ENCODE measurements around the gene UBE2F. TPM values are rescaled to one million over a fixed set of nuclear protein-coding genes. Genes with fewer than 3 reads are reported as not detected.
"Not testable (repeated sequence)": the region's sequence is repeated elsewhere in the genome, so short reads cannot be mapped to it uniquely, and the experiment has no call there.

UBE2F gene
- polyA plus RNA-seq, 1 of the 3 experiments (the other 2 are of a cell fraction), result 56.9 TPM

DNA sequence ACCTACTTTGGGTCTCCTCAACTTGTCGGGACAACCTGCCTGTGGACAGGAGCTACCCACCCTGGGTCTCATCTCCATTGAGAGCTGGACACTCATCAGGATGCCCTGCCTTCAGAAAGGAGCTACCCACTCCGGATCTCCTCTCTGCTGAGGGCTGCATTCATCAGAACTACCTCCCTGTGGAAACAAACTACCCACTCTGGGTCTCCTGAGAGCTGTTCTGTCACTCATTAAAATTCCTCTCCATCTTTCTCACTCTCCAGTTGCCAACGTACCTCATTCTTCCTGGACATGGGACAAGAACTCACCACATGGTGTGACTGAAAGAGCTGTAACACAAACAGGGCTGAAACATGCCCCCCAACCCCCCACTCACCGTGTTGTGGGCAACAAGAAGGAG, 22.5 kb upstream of the UBE2F start (continued):
- TF ChIP-seq, protein P1, sequence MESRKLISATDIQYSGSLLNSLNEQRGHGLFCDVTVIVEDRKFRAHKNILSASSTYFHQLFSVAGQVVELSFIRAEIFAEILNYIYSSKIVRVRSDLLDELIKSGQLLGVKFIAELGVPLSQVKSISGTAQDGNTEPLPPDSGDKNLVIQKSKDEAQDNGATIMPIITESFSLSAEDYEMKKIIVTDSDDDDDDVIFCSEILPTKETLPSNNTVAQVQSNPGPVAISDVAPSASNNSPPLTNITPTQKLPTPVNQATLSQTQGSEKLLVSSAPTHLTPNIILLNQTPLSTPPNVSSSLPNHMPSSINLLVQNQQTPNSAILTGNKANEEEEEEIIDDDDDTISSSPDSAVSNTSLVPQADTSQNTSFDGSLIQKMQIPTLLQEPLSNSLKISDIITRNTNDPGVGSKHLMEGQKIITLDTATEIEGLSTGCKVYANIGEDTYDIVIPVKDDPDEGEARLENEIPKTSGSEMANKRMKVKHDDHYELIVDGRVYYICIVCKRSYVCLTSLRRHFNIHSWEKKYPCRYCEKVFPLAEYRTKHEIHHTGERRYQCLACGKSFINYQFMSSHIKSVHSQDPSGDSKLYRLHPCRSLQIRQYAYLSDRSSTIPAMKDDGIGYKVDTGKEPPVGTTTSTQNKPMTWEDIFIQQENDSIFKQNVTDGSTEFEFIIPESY (IDR thresholded peaks at IDR 0.05; ENCODE audit: borderline replicate concordance, low read depth), result no peak
- no peak for TF ChIP-seq RFX5 (IDR thresholded peaks at IDR 0.05; ENCODE audit: low read length)
- no peak for TF ChIP-seq TEAD4 (IDR thresholded peaks at IDR 0.05; ENCODE audit: borderline replicate concordance, insufficient read depth)
- TF ChIP-seq, protein P2, sequence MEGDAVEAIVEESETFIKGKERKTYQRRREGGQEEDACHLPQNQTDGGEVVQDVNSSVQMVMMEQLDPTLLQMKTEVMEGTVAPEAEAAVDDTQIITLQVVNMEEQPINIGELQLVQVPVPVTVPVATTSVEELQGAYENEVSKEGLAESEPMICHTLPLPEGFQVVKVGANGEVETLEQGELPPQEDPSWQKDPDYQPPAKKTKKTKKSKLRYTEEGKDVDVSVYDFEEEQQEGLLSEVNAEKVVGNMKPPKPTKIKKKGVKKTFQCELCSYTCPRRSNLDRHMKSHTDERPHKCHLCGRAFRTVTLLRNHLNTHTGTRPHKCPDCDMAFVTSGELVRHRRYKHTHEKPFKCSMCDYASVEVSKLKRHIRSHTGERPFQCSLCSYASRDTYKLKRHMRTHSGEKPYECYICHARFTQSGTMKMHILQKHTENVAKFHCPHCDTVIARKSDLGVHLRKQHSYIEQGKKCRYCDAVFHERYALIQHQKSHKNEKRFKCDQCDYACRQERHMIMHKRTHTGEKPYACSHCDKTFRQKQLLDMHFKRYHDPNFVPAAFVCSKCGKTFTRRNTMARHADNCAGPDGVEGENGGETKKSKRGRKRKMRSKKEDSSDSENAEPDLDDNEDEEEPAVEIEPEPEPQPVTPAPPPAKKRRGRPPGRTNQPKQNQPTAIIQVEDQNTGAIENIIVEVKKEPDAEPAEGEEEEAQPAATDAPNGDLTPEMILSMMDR (IDR thresholded peaks at IDR 0.05), result no peak
- TF ChIP-seq POLR2AphosphoS5 (IDR thresholded peaks at IDR 0.05; ENCODE audit: low read depth, low read length), result no peak
- no peak for TF ChIP-seq CHD2 (IDR thresholded peaks at IDR 0.05; ENCODE audit: low read length, partially characterized antibody)

DNA sequence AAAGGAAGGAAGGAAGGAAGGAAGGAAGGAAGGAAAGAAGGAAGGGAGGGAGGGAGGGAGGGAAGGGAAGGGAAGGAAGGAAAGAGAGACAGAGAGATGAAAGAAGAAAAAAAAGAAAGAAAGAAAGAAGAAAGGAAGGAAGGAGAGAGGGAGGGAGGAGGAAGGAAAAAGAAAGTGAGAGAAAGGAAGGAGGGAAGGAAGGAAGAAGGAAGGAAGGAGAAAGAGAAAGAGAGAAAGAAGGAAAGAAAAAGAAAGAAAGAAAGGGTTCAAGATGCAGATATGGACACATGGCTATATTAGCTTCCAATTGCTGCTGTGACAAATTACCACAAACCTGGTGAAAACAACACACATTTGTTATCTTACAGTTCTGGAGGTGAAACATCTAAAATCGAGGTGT, 20.4 kb upstream of the UBE2F start:
- H3K9me2 ChIP-seq, result no peaks in the 10 kb centered on the region
- H3K27me3 ChIP-seq (ENCODE audit: insufficient read depth), result no peaks in the 10 kb centered on the region
- no peaks in the 10 kb centered on the region for H3K36me3 ChIP-seq (replicated peaks in 1 of 2; ENCODE audit: control insufficient read depth in 1 of 2, insufficient read depth in 2 of 2, low read length in 1 of 2)
- no peak for DNase-seq
- CTCF ChIA-PET, result interaction anchor here (2.3 kb wide), 1 partner anchor 10 kb away, joined by 7 read pairs; no protein-coding TSS in a partner anchor
- H3K9me3 ChIP-seq, result no peaks in the 10 kb centered on the region
- TF ChIP-seq GATA2 (CRISPR knock-in tag; IDR thresholded peaks at IDR 0.05) (no peak), MEF2A (IDR thresholded peaks at IDR 0.05; ENCODE audit: borderline replicate concordance, low read depth) (no peak), POLR2AphosphoS5 (IDR thresholded peaks at IDR 0.05; ENCODE audit: low read depth, low read length) (no peak), ELF1 (IDR thresholded peaks at IDR 0.05) (no peak), SMC3 (IDR thresholded peaks at IDR 0.05; ENCODE audit: low read depth, low read length) (no peak), CHD2 (IDR thresholded peaks at IDR 0.05; ENCODE audit: low read length, partially characterized antibody) (no peak), SIN3A (IDR thresholded peaks at IDR 0.05; ENCODE audit: borderline replicate concordance, low read depth, low read length) (no peak), RAD21 (IDR thresholded peaks at IDR 0.05; ENCODE audit: low read length) (no peak)
- TF ChIP-seq, protein P3, sequence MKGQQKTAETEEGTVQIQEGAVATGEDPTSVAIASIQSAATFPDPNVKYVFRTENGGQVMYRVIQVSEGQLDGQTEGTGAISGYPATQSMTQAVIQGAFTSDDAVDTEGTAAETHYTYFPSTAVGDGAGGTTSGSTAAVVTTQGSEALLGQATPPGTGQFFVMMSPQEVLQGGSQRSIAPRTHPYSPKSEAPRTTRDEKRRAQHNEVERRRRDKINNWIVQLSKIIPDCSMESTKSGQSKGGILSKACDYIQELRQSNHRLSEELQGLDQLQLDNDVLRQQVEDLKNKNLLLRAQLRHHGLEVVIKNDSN (IDR thresholded peaks at IDR 0.05; ENCODE audit: borderline replicate concordance, low read depth), result no peak
- H3K4me3 ChIP-seq (ENCODE audit: low read depth in 2 of 2, low read length in 1 of 2), result no peak overlapping the region
- 25% methylated on average over 1 of the region's 1 CpG for whole genome bisulfite sequencing (ENCODE audit: low lambda C conversion rate)
- POLR2A ChIA-PET, result no interaction called here
- no peaks in the 10 kb centered on the region for H4K20me1 ChIP-seq (ENCODE audit: insufficient read depth)
- H3K4me1 ChIP-seq (ENCODE audit: control insufficient read depth in 1 of 2, insufficient read depth in 2 of 2, low read depth in 1 of 2, low read length in 1 of 2), result no peaks in the 10 kb centered on the region
- H3F3A ChIP-seq (replicated peaks; ENCODE audit: insufficient read depth), result no peaks in the 10 kb centered on the region
- no peak overlapping the region for H3K27ac ChIP-seq (ENCODE audit: low read depth in 2 of 2, low read length in 1 of 2)
- no peak overlapping the region for H3K9ac ChIP-seq
- H3K4me2 ChIP-seq, result no peak overlapping the region
- no peaks in the 10 kb centered on the region for H3K79me2 ChIP-seq (ENCODE audit: insufficient read depth)
- no peak overlapping the region for H2AFZ ChIP-seq (ENCODE audit: low read depth)

DNA sequence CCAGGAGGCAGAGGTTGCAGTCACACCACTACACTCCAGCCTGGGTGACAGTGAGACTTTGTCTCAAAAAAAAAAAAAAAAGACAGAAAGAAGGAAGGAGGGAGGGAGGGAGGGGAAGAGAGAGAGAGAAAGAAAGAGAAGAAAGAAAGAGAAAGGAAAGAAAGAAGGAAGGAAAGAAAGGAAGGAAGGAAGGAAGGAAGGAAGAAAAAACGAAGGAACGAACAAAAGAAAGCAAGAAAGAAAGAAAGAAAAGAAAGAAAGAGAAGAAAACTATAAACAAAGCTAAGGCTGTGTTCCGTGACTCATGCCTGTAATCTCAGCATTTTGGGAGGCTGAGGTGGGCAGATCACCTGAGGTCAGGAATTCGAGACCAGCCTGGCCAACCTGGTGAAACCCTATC, 15.5 kb upstream of the UBE2F start:
- not testable (repeated sequence) for H3K9me2 ChIP-seq; H3F3A ChIP-seq (replicated peaks; ENCODE audit: insufficient read depth); H3K27me3 ChIP-seq (ENCODE audit: insufficient read depth); H4K20me1 ChIP-seq (ENCODE audit: insufficient read depth); H2AFZ ChIP-seq (ENCODE audit: low read depth); DNase-seq; H3K9ac ChIP-seq; H3K27ac ChIP-seq (ENCODE audit: low read depth in 2 of 2, low read length in 1 of 2); H3K36me3 ChIP-seq (replicated peaks in 1 of 2; ENCODE audit: control insufficient read depth in 1 of 2, insufficient read depth in 2 of 2, low read length in 1 of 2); H3K4me3 ChIP-seq (ENCODE audit: low read depth in 2 of 2, low read length in 1 of 2); H3K9me3 ChIP-seq; H3K4me2 ChIP-seq; H3K4me1 ChIP-seq (ENCODE audit: control insufficient read depth in 1 of 2, insufficient read depth in 2 of 2, low read depth in 1 of 2, low read length in 1 of 2); H3K79me2 ChIP-seq (ENCODE audit: insufficient read depth)
- CTCF ChIA-PET, result interaction anchor here (0.9 to 3.0 kb wide), 5 partner anchors 10 to 312 kb away, joined by 4 to 11 read pairs (median 4); no protein-coding TSS in a partner anchor
- 66% methylated on average over 4 of the region's 4 CpGs for WGBS (ENCODE audit: low lambda C conversion rate)
- POLR2A ChIA-PET, result interaction anchor here (0.6 kb wide), 1 partner anchor 8 kb away, joined by 4 read pairs; no protein-coding TSS in a partner anchor
